Keratinocyte (primary cell): ENCODE measurements around the gene CLCN3. TPM values are rescaled to one million over a fixed set of nuclear protein-coding genes. Genes with fewer than 3 reads are reported as not detected.

Experiments used
- DNase-seq: peaks from one replicate; pipeline ENCODE4 v3.0.0-alpha.2; 2011; ENCODE audit warnings: low read depth, missing footprints, low spot score
- FAIRE-seq: peaks from 2 replicates; lab custom pipeline; 2011; peaks lifted over from hg19 to GRCh38; lab: Jason Lieb, UNC
- H2AFZ ChIP-seq: 2 replicates; pipeline ENCODE4 v1.6.0; 2012; ENCODE audit warnings: low read length, control low read depth, inconsistent platforms; ENCODE audit not compliant: control insufficient read depth
- H3K27ac ChIP-seq: 2 replicates; pipeline ENCODE4 v1.5.1; 2011; ENCODE audit warnings: low read length; ENCODE audit not compliant: control insufficient read depth, insufficient read depth
- H3K27me3 ChIP-seq: 3 replicates; pipeline ENCODE4 v1.6.0; 2011; ENCODE audit warnings: low read length; ENCODE audit not compliant: control insufficient read depth, insufficient read depth; ENCODE audit errors: extremely low read depth
- H3K36me3 ChIP-seq, 2 experiments: 2 replicates in 1 of 2; 3 replicates in 1 of 2; pipeline ENCODE4 v1.5.1; 2011; ENCODE audit warnings: low read length in 2 of 2, mild to moderate bottlenecking in 1 of 2; ENCODE audit not compliant: control insufficient read depth in 2 of 2, insufficient read depth in 2 of 2; ENCODE audit errors: extremely low read depth in 1 of 2
- H3K4me1 ChIP-seq: 3 replicates; pipeline ENCODE4 v1.5.1; 2011; ENCODE audit warnings: low read length; ENCODE audit not compliant: control insufficient read depth, insufficient read depth; ENCODE audit errors: extremely low read depth
- H3K4me2 ChIP-seq: 3 replicates; pipeline ENCODE4 v1.6.0; 2011; ENCODE audit warnings: low read depth, low read length; ENCODE audit not compliant: control insufficient read depth, insufficient read depth; ENCODE audit errors: extremely low read depth
- H3K4me3 ChIP-seq, 3 experiments: fragments of 200-600 bp in 1 of 3; sonication (generic) in 1 of 3; 2 replicates in 2 of 3; 3 replicates in 1 of 3; pipeline ENCODE4 v1.5.1; 2011 to 2016; ENCODE audit warnings: low read length in 3 of 3, mild to moderate bottlenecking in 3 of 3, control low read depth in 2 of 3, inconsistent platforms in 1 of 3, low read depth in 1 of 3, mixed read lengths in 1 of 3, mixed run types in 1 of 3, moderate library complexity in 1 of 3; ENCODE audit not compliant: control insufficient read depth in 2 of 3, insufficient read depth in 2 of 3; ENCODE audit errors: extremely low read depth in 1 of 3
- H3K79me2 ChIP-seq: 2 replicates; pipeline ENCODE4 v1.6.0; 2012; ENCODE audit warnings: low read length; ENCODE audit not compliant: control insufficient read depth, insufficient read depth
- H3K9ac ChIP-seq: 3 replicates; pipeline ENCODE4 v1.6.0; 2011; ENCODE audit warnings: low read length; ENCODE audit not compliant: control insufficient read depth, insufficient read depth; ENCODE audit errors: extremely low read depth
- H3K9me1 ChIP-seq: 3 replicates; pipeline ENCODE4 v1.6.0; 2011; ENCODE audit warnings: low read length; ENCODE audit not compliant: control insufficient read depth, insufficient read depth; ENCODE audit errors: extremely low read depth
- H3K9me3 ChIP-seq: 2 replicates; pipeline ENCODE4 v1.5.1; 2012; ENCODE audit warnings: low read depth, low read length; ENCODE audit not compliant: control insufficient read depth
- H4K20me1 ChIP-seq: 3 replicates; pipeline ENCODE4 v1.6.0; 2011; ENCODE audit warnings: low read length; ENCODE audit not compliant: control insufficient read depth, insufficient read depth; ENCODE audit errors: extremely low read depth
- EZH2 ChIP-seq: IDR thresholded peaks from one replicate; pipeline ENCODE4 v1.6.1; 2012; ENCODE audit warnings: inconsistent platforms, mild to moderate bottlenecking, low read length, moderate library complexity
- dilution Hi-C: fragments of 300-500 bp; cut with MboI; formaldehyde crosslinking; loops from one replicate; pipeline ENCODE4 v1.7.0; 2020; ENCODE audit warnings: low sequenced_read_pairs; ENCODE audit not compliant: extremely low pct_ligation_motif_present
- polyA plus RNA-seq, 5 experiments: library from polyadenylated mRNA; depleted of rRNA in 3 of 5; stranded (reverse) in 3 of 5; stranded (forward) in 1 of 5; unstranded in 1 of 5; fragments of >200 nt; gene quantifications; 1 replicate in 1 of 5; 2 replicates in 3 of 5; 3 replicates in 1 of 5; pipeline versions ENCODE4 v1.2.1 to v1.2.3, GENCODE V29; 2011 to 2012; ENCODE audit warnings: missing spikeins in 2 of 5, low read depth in 1 of 5, low replicate concordance in 1 of 5
- TF ChIP-seq, protein P1 (sequence below), 3 experiments: IDR thresholded peaks in 1 of 3; conservative IDR thresholded peaks in 1 of 3; optimal IDR thresholded peaks in 1 of 3; 2 replicates in 2 of 3; 3 replicates in 1 of 3; pipeline versions ENCODE3 to v1.5.1; 2011; ENCODE audit warnings: low read length in 3 of 3, mild to moderate bottlenecking in 3 of 3, moderate library complexity in 2 of 3, control low read depth in 1 of 3, inconsistent platforms in 1 of 3; ENCODE audit not compliant: insufficient read depth in 2 of 3; ENCODE audit errors: extremely low read depth in 1 of 3

Gene CLCN3
- polyA plus RNA-seq, 1 donor (not counting 4 experiments of a cell fraction or from before 2014, with no cell fraction given) = 34.2 TPM

DNA sequence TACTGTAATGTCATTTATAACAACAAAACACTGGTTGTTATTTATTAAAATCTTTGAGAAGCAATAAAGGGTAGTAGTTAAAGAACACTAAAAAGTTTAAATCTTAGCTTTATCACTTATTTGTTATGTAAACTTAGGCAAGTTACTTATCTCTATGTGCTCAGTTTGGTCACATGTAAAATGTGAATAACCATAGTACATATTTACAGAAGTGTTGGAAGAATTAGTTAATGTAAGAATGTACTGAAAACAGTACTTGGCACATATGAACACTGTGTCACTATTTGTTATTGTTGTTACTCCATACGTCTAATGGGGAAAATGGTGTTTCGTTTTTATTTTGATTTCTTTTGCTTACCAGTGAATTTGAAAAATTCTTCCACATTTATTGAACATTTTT, 17.1 kb upstream of the CLCN3 start:
- no peaks in the 10 kb centered on the region for H4K20me1 ChIP-seq
- peaks cover 12% of the 10 kb centered on the region for H3K79me2 ChIP-seq
- no peak for FAIRE-seq
- no peak overlapping the region for H3K4me3 ChIP-seq
- dilution Hi-C loops = no loop called here
- no peaks in the 10 kb centered on the region for H3K9me3 ChIP-seq
- no peaks in the 10 kb centered on the region for H3K27me3 ChIP-seq
- peaks cover 0 to 3% of the 10 kb centered on the region in 2 experiments for H3K36me3 ChIP-seq
- no peak for DNase-seq
- TF ChIP-seq, protein P1, sequence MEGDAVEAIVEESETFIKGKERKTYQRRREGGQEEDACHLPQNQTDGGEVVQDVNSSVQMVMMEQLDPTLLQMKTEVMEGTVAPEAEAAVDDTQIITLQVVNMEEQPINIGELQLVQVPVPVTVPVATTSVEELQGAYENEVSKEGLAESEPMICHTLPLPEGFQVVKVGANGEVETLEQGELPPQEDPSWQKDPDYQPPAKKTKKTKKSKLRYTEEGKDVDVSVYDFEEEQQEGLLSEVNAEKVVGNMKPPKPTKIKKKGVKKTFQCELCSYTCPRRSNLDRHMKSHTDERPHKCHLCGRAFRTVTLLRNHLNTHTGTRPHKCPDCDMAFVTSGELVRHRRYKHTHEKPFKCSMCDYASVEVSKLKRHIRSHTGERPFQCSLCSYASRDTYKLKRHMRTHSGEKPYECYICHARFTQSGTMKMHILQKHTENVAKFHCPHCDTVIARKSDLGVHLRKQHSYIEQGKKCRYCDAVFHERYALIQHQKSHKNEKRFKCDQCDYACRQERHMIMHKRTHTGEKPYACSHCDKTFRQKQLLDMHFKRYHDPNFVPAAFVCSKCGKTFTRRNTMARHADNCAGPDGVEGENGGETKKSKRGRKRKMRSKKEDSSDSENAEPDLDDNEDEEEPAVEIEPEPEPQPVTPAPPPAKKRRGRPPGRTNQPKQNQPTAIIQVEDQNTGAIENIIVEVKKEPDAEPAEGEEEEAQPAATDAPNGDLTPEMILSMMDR (optimal IDR thresholded peaks at IDR 0.05 in 1 of 3, IDR thresholded peaks at IDR 0.05 in 1 of 3, conservative IDR thresholded peaks at IDR 0.05 in 1 of 3; ENCODE audit: extremely low read depth in 1 of 3, insufficient read depth in 2 of 3, low read length in 3 of 3) = no peak
- TF ChIP-seq EZH2 = no peak
- no peaks in the 10 kb centered on the region for H3K9me1 ChIP-seq
- no peak overlapping the region for H3K9ac ChIP-seq
- H2AFZ ChIP-seq = no peak overlapping the region
- H3K4me2 ChIP-seq = no peak overlapping the region
- peaks cover 12% of the 10 kb centered on the region for H3K4me1 ChIP-seq
- no peak overlapping the region for H3K27ac ChIP-seq

DNA sequence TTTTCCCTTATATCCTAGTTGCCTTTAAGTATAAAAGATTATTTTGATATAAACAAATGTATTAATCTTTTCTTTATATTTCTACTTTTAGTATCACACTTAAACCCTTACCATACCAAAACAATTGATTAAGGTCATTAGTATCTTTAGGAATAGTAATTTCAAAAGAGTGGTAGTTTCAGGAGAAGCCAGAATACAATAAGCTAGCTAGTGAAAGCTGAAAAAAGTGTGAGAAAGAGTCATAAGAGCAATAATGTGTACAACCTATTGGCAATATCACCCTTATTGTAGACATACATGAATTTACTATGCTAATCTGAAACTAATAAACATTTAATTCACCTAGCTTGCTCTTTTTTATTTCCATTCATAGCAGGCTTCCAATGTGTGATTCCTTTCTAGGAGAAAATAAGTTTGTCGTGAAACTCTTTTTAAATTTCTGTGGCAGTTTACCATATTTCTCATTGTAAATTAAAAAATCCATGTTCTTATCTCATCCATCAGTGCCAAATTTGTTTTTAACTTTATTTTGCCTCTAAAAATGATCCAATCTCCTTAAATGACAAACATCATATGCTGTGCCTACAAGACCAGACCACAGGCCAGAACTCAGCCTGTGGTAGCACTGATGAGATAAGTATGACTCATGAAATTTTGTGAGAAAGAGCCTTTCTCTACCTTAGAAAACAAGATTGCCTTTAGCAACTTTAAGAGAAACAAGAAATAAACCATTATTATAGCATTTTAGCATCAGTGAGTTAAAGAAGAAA, 16.1 kb upstream of the CLCN3 start:
- no peak for DNase-seq
- no peaks in the 10 kb centered on the region for H3K9me1 ChIP-seq
- H4K20me1 ChIP-seq = no peaks in the 10 kb centered on the region
- no peak for TF ChIP-seq EZH2
- TF ChIP-seq, protein P1 (optimal IDR thresholded peaks at IDR 0.05 in 1 of 3, IDR thresholded peaks at IDR 0.05 in 1 of 3, conservative IDR thresholded peaks at IDR 0.05 in 1 of 3; ENCODE audit: extremely low read depth in 1 of 3, insufficient read depth in 2 of 3, low read length in 3 of 3) = no peak
- no peak overlapping the region for H3K4me3 ChIP-seq
- peak overlapping the region; percentile 39 for H3K27ac ChIP-seq
- H3K36me3 ChIP-seq = peaks cover 0 to 3% of the 10 kb centered on the region in 2 experiments
- H3K9me3 ChIP-seq = no peaks in the 10 kb centered on the region
- H3K79me2 ChIP-seq = peaks cover 16% of the 10 kb centered on the region
- no peaks in the 10 kb centered on the region for H3K27me3 ChIP-seq
- dilution Hi-C loops = no loop called here
- H3K4me1 ChIP-seq = peaks cover 12% of the 10 kb centered on the region
- H3K9ac ChIP-seq = no peak overlapping the region
- H3K4me2 ChIP-seq = no peak overlapping the region
- peak; percentile 91 for FAIRE-seq
- no peak overlapping the region for H2AFZ ChIP-seq
